ENCODE results near the gene RPAP2. TPM values are rescaled to one million over a fixed set of nuclear protein-coding genes. Genes with fewer than 3 reads are reported as not detected.
"Not testable (repeated sequence)": the region's sequence is repeated elsewhere in the genome, so short reads cannot be mapped to it uniquely, and the experiment has no call there.

The RPAP2 gene
- total RNA-seq (2013) = 19.0 TPM
- polyA plus RNA-seq (1 to 10 TPM; 4.4 to 7.8 (median 7.3) TPM), polyA minus RNA-seq (1.1 and 4.5 TPM in 2 replicates), total RNA-seq (5.5 to 23.2 (median 16.4) reads per million in 11 experiments)

DNA sequence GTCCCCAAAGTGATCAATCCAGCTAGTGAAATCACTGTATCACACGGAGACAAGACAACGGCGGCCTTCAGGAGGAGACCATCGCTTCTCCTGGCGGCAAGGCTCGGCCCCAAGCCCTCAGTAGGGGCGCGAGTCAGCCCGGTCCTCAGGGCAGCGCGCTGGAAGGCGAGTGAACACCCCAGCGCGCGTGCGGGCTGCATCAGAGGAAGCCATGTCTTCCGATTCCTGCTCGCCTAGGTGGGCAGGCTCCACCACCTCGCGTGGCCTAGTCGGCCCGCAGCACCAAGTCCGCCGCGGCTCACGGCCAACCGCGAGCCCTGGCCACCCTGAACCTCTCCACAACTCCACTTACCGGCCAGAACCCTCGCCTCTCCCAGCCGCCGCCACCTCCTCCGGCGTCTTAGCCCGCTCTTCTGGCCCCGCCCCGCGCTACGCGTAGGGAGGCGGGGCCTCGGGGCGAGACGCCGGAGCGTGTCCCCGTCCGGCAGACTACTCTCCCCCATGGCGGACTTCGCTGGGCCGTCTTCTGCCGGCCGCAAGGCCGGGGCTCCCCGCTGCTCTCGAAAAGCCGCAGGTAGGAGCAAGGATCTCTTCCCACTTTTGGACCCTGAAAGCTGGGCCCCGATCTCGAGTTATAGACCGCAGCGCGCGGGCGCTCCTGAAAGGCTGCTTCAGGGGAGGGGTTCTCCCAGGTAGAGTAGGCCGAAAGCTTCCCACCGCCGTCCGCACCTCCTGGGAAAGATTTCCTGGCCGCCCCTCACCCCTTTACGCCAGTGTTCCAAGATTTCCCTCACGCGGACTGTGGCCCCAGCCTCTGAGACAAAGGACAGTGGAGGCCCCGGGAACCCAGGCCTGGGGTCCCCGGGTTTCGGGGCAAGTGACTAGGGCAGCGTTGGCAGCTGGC lies at the start of gene RPAP2, which contains the start of gene GLMN:
Gene RPAP2, plus strand, starts transcription at position 487 of the 904 bp plus-strand sequence. Its CDS starts 15 bp downstream, at position 502.
Gene GLMN, minus strand, starts transcription at position 415 of the 904 bp plus-strand sequence. CDS start 988 bp downstream, outside the sequence.
- WGBS (ENCODE audit: insufficient coverage) = under 1% methylated on average over 70 of the region's 76 CpGs
- peak; percentile 73 to 79 (median 77) for DNase-seq
- Histone ChIP-seq H2AFZ (ENCODE audit: insufficient read depth, low read depth, low read length, poor library complexity, severe bottlenecking) (peak within 1 kb of the TSS; percentile 96), H4K20me1 (ENCODE audit: insufficient read depth, low read length) (no peaks in the 10 kb centered on the region), H3K27ac (ENCODE audit: low read depth in 1 of 2, low read length in 2 of 2) (peak within 1 kb of the TSS; percentile 78 to 95), H3K4me1 (ENCODE audit: control insufficient read depth in 1 of 2, insufficient read depth in 2 of 2, low read length in 2 of 2) (peaks cover 10 to 19% of the 10 kb centered on the region in 2 donors), H3K9me3 (replicated peaks in 1 of 2; ENCODE audit: control insufficient read depth in 1 of 2, insufficient read depth in 1 of 2, low read length in 2 of 2) (no peaks in the 10 kb centered on the region), H3K4me2 (replicated peaks; ENCODE audit: extremely low read depth, low read length, poor library complexity, severe bottlenecking) (peak within 1 kb of the TSS; percentile 85), H3K27me3 (ENCODE audit: control insufficient read depth in 2 of 2, insufficient read depth in 2 of 2, low read length in 2 of 2) (no peaks in the 10 kb centered on the region), H3K4me3 (replicated peaks in 1 of 3; ENCODE audit: low read depth in 2 of 3, low read length in 3 of 3) (peak within 1 kb of the TSS; percentile 64 to 86 (median 80)), H3K79me2 (ENCODE audit: insufficient read depth, low read length) (peaks cover 29% of the 10 kb centered on the region), H3K9ac (ENCODE audit: insufficient read depth, low read length, poor library complexity, severe bottlenecking) (peak within 1 kb of the TSS; percentile 89), H3K36me3 (replicated peaks in 1 of 2; ENCODE audit: control insufficient read depth in 1 of 2, insufficient read depth in 2 of 2, low read length in 2 of 2) (peaks cover 1 to 14% of the 10 kb centered on the region in 2 donors)
- peaks cover 20% of the 10 kb centered on the region for H3K4me1 Mint-ChIP-seq
- no peak for TF ChIP-seq CTCF (IDR thresholded peaks at IDR 0.05)
- H3K9me3 Mint-ChIP-seq = no peaks in the 10 kb centered on the region
- H3K27me3 Mint-ChIP-seq (ENCODE audit: low read depth in 3 of 3) = no peaks in the 10 kb centered on the region
- H3K4me3 Mint-ChIP-seq = peak within 1 kb of the TSS; percentile 87 to 99
- H3K36me3 Mint-ChIP-seq = peaks cover 17 to 22% of the 10 kb centered on the region in 2 donors
- intact Hi-C loops (cut with micrococcal nuclease) = loop anchor here in 1 of 2 donors (10.0 kb wide), 1 partner anchor 214 kb away; the partner anchor contains the start of gene BTBD8
- H3K27ac Mint-ChIP-seq = peak within 1 kb of the TSS; percentile 94 to 99 (median 98)

DNA sequence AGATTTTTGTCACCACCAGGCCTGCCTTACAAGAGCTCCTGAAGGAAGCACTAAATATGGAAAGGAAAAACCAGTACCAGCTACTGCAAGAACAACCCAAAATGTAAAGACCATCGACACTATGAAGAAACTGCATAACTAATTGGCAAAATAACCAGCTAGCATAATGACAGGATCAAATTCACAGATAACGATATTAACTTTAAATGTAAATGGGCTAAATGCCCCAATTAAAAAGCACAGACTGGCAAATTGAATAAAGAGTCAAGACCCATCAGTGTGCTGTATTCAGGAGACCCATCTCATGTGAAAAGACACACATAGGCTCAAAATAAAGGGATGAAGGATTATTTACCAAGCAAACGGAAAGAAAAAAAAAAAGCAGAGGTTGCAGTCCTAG lies 44.1 kb upstream of the RPAP2 start:
- H3K4me3 Mint-ChIP-seq; H3K79me2 ChIP-seq (ENCODE audit: insufficient read depth, low read length); H3K4me2 ChIP-seq (replicated peaks; ENCODE audit: extremely low read depth, low read length, poor library complexity, severe bottlenecking); H3K9ac ChIP-seq (ENCODE audit: insufficient read depth, low read length, poor library complexity, severe bottlenecking); H4K20me1 ChIP-seq (ENCODE audit: insufficient read depth, low read length); H3K27me3 Mint-ChIP-seq (ENCODE audit: low read depth in 3 of 3); H3K4me3 ChIP-seq (replicated peaks in 1 of 3; ENCODE audit: low read depth in 2 of 3, low read length in 3 of 3); H3K9me3 ChIP-seq (replicated peaks in 1 of 2; ENCODE audit: control insufficient read depth in 1 of 2, insufficient read depth in 1 of 2, low read length in 2 of 2); H2AFZ ChIP-seq (ENCODE audit: insufficient read depth, low read depth, low read length, poor library complexity, severe bottlenecking); H3K27ac Mint-ChIP-seq; H3K4me1 ChIP-seq (ENCODE audit: control insufficient read depth in 1 of 2, insufficient read depth in 2 of 2, low read length in 2 of 2); H3K27ac ChIP-seq (ENCODE audit: low read depth in 1 of 2, low read length in 2 of 2); DNase-seq; H3K27me3 ChIP-seq (ENCODE audit: control insufficient read depth in 2 of 2, insufficient read depth in 2 of 2, low read length in 2 of 2); H3K4me1 Mint-ChIP-seq; intact Hi-C loops (cut with micrococcal nuclease): not testable (repeated sequence)
- WGBS (ENCODE audit: insufficient coverage) = no CpG with 5 or more reads among the region's 3 CpGs
- H3K9me3 Mint-ChIP-seq = peaks cover 21 to 32% (median 24%) of the 10 kb centered on the region in 7 donors
- H3K36me3 ChIP-seq (replicated peaks in 1 of 2; ENCODE audit: control insufficient read depth in 1 of 2, insufficient read depth in 2 of 2, low read length in 2 of 2) = peaks cover 22 to 48% of the 10 kb centered on the region in 2 donors
- H3K36me3 Mint-ChIP-seq = peaks cover 57 to 70% of the 10 kb centered on the region in 2 donors
